GM23338 (cell line): ENCODE results near the gene SNURF. TPM values are rescaled to one million over a fixed set of nuclear protein-coding genes. Genes with fewer than 3 reads are reported as not detected.

Experiments used
- ATAC-seq: fragments of 200-7000 bp; cut with Tn5 transposase; 3 replicates; pipeline ENCODE4 v1.9.1; 2020
- DNase-seq: peaks from one replicate; pipeline ENCODE4 v3.0.0-alpha.2; 2015; ENCODE audit warnings: low spot score
- H2AFZ ChIP-seq: fragments of 200-600 bp; sonication (generic); 2 replicates; pipeline ENCODE4 v1.8.0; 2016; ENCODE audit warnings: antibody characterized with exemption, mild to moderate bottlenecking, moderate library complexity
- H3F3A ChIP-seq: fragments of 200-600 bp; sonication (generic); replicated peaks from 2 replicates; pipeline ENCODE4 v1.8.0; 2017; ENCODE audit warnings: antibody characterized with exemption, mixed run types, low read depth
- H3K27ac ChIP-seq: fragments of 200-600 bp; sonication (generic); 2 replicates; pipeline ENCODE4 v1.6.1; 2016; ENCODE audit warnings: low read depth
- H3K27me3 ChIP-seq: fragments of 200-600 bp; sonication (generic); 2 replicates; pipeline ENCODE4 v1.8.0; 2016; ENCODE audit warnings: mild to moderate bottlenecking, mixed run types, moderate library complexity; ENCODE audit not compliant: insufficient read depth
- H3K36me3 ChIP-seq: fragments of 200-600 bp; sonication (generic); 2 replicates; pipeline ENCODE4 v1.8.0; 2016; ENCODE audit warnings: mild to moderate bottlenecking; ENCODE audit not compliant: insufficient read depth
- H3K4me1 ChIP-seq: fragments of 200-600 bp; sonication (generic); 2 replicates; pipeline ENCODE4 v1.8.0; 2016; ENCODE audit warnings: mild to moderate bottlenecking, moderate library complexity; ENCODE audit not compliant: insufficient read depth
- H3K4me2 ChIP-seq: fragments of 200-600 bp; sonication (generic); 2 replicates; pipeline ENCODE4 v1.7.1; 2017; ENCODE audit warnings: mixed run types
- H3K4me3 ChIP-seq: fragments of 200-600 bp; sonication (generic); 2 replicates; pipeline ENCODE4 v1.6.1; 2016; ENCODE audit warnings: mixed run types
- H3K79me2 ChIP-seq: fragments of 200-600 bp; sonication (generic); replicated peaks from 2 replicates; pipeline ENCODE4 v1.8.0; 2017; ENCODE audit warnings: mild to moderate bottlenecking; ENCODE audit not compliant: insufficient read depth
- H3K9me2 ChIP-seq: fragments of 200-600 bp; sonication (generic); 2 replicates; pipeline ENCODE4 v1.8.0; 2017; ENCODE audit not compliant: insufficient read depth
- H4K20me1 ChIP-seq: fragments of 200-600 bp; sonication (generic); replicated peaks from 2 replicates; pipeline ENCODE4 v1.8.0; 2017; ENCODE audit warnings: mild to moderate bottlenecking; ENCODE audit not compliant: insufficient read depth
- H3K27ac Mint-ChIP-seq: 2 replicates; pipeline ENCODE4 v1.8.0; 2020; ENCODE audit warnings: inconsistent platforms, mild to moderate bottlenecking, moderate library complexity, mixed read lengths
- H3K27me3 Mint-ChIP-seq: 3 replicates; pipeline ENCODE4 v1.8.0; 2022; ENCODE audit warnings: low read depth, mild to moderate bottlenecking, moderate library complexity, mixed read lengths, inconsistent platforms; ENCODE audit not compliant: insufficient read depth, poor library complexity
- H3K36me3 Mint-ChIP-seq: 3 replicates; pipeline ENCODE4 v1.8.0; 2021; ENCODE audit warnings: low read depth, mild to moderate bottlenecking, inconsistent platforms, moderate library complexity, mixed read lengths
- H3K4me1 Mint-ChIP-seq: 3 replicates; pipeline ENCODE4 v1.8.0; 2020; ENCODE audit warnings: mild to moderate bottlenecking, inconsistent platforms, mixed read lengths
- H3K4me3 Mint-ChIP-seq: 3 replicates; pipeline ENCODE4 v1.8.0; 2021; ENCODE audit warnings: moderate library complexity, mild to moderate bottlenecking, inconsistent platforms, mixed read lengths
- H3K9me3 Mint-ChIP-seq: 3 replicates; pipeline ENCODE4 v1.8.0; 2020; ENCODE audit warnings: moderate library complexity, mild to moderate bottlenecking, inconsistent platforms, mixed read lengths
- CREB1 ChIP-seq: fragments of 250-450 bp; sonication (Bioruptor Pico); IDR thresholded peaks from 2 replicates; pipeline ENCODE4 v1.5.0; 2020; ENCODE audit warnings: low read depth, mild to moderate bottlenecking, moderate library complexity
- EZH2 ChIP-seq: fragments of 200-600 bp; sonication (generic); IDR thresholded peaks from one replicate; pipeline ENCODE4 v1.8.0; 2017; ENCODE audit warnings: antibody characterized with exemption, mild to moderate bottlenecking, low read depth; ENCODE audit not compliant: unreplicated experiment
- EZH2phosphoT487 ChIP-seq: fragments of 200-600 bp; sonication (generic); IDR thresholded peaks from one replicate; pipeline ENCODE4 v1.8.1; 2018; ENCODE audit warnings: antibody characterized with exemption; ENCODE audit not compliant: unreplicated experiment
- JUNB ChIP-seq: IDR thresholded peaks from one replicate; pipeline ENCODE4 v1.6.1; 2016; ENCODE audit warnings: antibody characterized with exemption; ENCODE audit not compliant: unreplicated experiment
- NANOG ChIP-seq: IDR thresholded peaks from 2 replicates; pipeline ENCODE4 v1.6.1; 2016; ENCODE audit warnings: antibody characterized with exemption, borderline replicate concordance
- POLR2AphosphoS5 ChIP-seq: IDR thresholded peaks from 2 replicates; pipeline ENCODE4 v1.6.1; 2016; ENCODE audit warnings: antibody characterized with exemption, low read depth
- STAT1 ChIP-seq: IDR thresholded peaks from one replicate; pipeline ENCODE4 v1.6.1; 2016; ENCODE audit warnings: antibody characterized with exemption; ENCODE audit not compliant: unreplicated experiment
- ZNF114 ChIP-seq: fragments of 250-450 bp; sonication (Bioruptor Pico); IDR thresholded peaks from 2 replicates; pipeline ENCODE4 v1.5.0; 2020; ENCODE audit warnings: mild to moderate bottlenecking, moderate library complexity
- ZNF331 ChIP-seq: fragments of 250-450 bp; sonication (Bioruptor Pico); IDR thresholded peaks from 2 replicates; pipeline ENCODE4 v1.5.0; 2020; ENCODE audit warnings: low read depth, mild to moderate bottlenecking, moderate library complexity
- polyA plus RNA-seq: library from polyadenylated mRNA; unstranded; fragments of >200 nt; fragmentation: Nextera tagmentation; extraction: Ambion mirVana; gene quantifications from 2 replicates; pipeline ENCODE4 v1.2.1, GENCODE V29; 2016
- total RNA-seq: library from RNA; depleted of rRNA; stranded (reverse); fragments of >200 nt; shearing (Covaris generic); gene quantifications from 2 replicates; pipeline ENCODE4 v1.2.3, GENCODE V29; 2014
- TF ChIP-seq, protein P1 (sequence below), 2 experiments: fragments of 200-600 bp in 1 of 2; sonication (generic) in 1 of 2; conservative IDR thresholded peaks; 2 replicates each; pipeline versions ENCODE4 v1.5.1 to v1.6.1; 2016 to 2017; ENCODE audit warnings: antibody characterized with exemption in 2 of 2, low read depth in 2 of 2, mild to moderate bottlenecking in 2 of 2, moderate library complexity in 1 of 2
- TF ChIP-seq, protein P2 (sequence below): IDR thresholded peaks from 2 replicates; pipeline ENCODE4 v1.6.1; 2016; ENCODE audit warnings: antibody characterized with exemption
- TF ChIP-seq, protein P3 (sequence below): fragments of 250-450 bp; sonication (Bioruptor Pico); IDR thresholded peaks from 2 replicates; pipeline ENCODE4 v1.5.0; 2020; ENCODE audit warnings: mild to moderate bottlenecking, moderate library complexity
- TF ChIP-seq, protein P4 (sequence below): IDR thresholded peaks from one replicate; pipeline ENCODE4 v1.6.1; 2018; ENCODE audit warnings: antibody characterized with exemption; ENCODE audit not compliant: unreplicated experiment

The SNURF gene
- total and polyA plus RNA-seq, 2 experiments from 2014 or later = 19.1 to 63.6 TPM

DNA sequence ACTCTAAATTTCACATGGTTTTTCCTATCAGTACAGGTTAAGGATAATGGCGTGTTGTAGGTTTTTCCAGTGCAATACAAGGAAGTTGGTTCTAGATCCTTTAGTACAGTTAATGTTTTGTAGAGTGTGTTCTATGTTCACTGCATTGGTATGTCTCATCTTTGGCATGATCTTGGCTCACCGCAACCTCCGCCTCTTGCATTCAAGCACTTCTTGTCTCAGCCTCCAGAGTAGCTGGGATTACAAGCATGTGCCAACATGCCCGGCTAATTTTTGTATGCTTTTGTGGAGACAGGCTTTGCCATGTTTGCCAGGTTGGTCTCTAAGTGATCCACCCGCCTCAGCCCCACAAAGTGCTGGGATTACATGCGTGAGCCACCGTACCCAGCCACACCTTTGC, 30.4 kb downstream of the SNURF start:
- Histone ChIP-seq H3K79me2 (peaks cover 100% of the 10 kb centered on the region), H4K20me1 (peaks cover 14% of the 10 kb centered on the region; the same call in 1 of the 2 replicates), H3K9me2 (no peaks in the 10 kb centered on the region), H3K27me3 (no peaks in the 10 kb centered on the region), H3F3A (0 out of 2 replicates have a peak, but pooled peaks cover 6% of the 10 kb centered on the region), H3K36me3 (peaks cover 27% of the 10 kb centered on the region; the same call in 1 of the 2 replicates), H3K27ac (no peak overlapping the region), H2AFZ (no peak overlapping the region), H3K4me3 (no peak overlapping the region), H3K4me2 (no peak overlapping the region), H3K4me1 (no peaks in the 10 kb centered on the region; the same call in 1 of the 2 replicates)
- TF ChIP-seq STAT1 (no peak), ZNF331 (no peak), EZH2phosphoT487 (no peak), POLR2AphosphoS5 (no peak), NANOG (no peak), JUNB (no peak), CREB1 (CRISPR knock-in tag) (no peak), EZH2 (no peak), ZNF114 (CRISPR knock-in tag) (no peak)
- TF ChIP-seq, protein P1, sequence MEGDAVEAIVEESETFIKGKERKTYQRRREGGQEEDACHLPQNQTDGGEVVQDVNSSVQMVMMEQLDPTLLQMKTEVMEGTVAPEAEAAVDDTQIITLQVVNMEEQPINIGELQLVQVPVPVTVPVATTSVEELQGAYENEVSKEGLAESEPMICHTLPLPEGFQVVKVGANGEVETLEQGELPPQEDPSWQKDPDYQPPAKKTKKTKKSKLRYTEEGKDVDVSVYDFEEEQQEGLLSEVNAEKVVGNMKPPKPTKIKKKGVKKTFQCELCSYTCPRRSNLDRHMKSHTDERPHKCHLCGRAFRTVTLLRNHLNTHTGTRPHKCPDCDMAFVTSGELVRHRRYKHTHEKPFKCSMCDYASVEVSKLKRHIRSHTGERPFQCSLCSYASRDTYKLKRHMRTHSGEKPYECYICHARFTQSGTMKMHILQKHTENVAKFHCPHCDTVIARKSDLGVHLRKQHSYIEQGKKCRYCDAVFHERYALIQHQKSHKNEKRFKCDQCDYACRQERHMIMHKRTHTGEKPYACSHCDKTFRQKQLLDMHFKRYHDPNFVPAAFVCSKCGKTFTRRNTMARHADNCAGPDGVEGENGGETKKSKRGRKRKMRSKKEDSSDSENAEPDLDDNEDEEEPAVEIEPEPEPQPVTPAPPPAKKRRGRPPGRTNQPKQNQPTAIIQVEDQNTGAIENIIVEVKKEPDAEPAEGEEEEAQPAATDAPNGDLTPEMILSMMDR (conservative IDR thresholded peaks at IDR 0.05; ENCODE audit: low read depth in 2 of 2) = no peak
- TF ChIP-seq, protein P2, sequence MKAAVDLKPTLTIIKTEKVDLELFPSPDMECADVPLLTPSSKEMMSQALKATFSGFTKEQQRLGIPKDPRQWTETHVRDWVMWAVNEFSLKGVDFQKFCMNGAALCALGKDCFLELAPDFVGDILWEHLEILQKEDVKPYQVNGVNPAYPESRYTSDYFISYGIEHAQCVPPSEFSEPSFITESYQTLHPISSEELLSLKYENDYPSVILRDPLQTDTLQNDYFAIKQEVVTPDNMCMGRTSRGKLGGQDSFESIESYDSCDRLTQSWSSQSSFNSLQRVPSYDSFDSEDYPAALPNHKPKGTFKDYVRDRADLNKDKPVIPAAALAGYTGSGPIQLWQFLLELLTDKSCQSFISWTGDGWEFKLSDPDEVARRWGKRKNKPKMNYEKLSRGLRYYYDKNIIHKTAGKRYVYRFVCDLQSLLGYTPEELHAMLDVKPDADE = no peak
- TF ChIP-seq, protein P3, sequence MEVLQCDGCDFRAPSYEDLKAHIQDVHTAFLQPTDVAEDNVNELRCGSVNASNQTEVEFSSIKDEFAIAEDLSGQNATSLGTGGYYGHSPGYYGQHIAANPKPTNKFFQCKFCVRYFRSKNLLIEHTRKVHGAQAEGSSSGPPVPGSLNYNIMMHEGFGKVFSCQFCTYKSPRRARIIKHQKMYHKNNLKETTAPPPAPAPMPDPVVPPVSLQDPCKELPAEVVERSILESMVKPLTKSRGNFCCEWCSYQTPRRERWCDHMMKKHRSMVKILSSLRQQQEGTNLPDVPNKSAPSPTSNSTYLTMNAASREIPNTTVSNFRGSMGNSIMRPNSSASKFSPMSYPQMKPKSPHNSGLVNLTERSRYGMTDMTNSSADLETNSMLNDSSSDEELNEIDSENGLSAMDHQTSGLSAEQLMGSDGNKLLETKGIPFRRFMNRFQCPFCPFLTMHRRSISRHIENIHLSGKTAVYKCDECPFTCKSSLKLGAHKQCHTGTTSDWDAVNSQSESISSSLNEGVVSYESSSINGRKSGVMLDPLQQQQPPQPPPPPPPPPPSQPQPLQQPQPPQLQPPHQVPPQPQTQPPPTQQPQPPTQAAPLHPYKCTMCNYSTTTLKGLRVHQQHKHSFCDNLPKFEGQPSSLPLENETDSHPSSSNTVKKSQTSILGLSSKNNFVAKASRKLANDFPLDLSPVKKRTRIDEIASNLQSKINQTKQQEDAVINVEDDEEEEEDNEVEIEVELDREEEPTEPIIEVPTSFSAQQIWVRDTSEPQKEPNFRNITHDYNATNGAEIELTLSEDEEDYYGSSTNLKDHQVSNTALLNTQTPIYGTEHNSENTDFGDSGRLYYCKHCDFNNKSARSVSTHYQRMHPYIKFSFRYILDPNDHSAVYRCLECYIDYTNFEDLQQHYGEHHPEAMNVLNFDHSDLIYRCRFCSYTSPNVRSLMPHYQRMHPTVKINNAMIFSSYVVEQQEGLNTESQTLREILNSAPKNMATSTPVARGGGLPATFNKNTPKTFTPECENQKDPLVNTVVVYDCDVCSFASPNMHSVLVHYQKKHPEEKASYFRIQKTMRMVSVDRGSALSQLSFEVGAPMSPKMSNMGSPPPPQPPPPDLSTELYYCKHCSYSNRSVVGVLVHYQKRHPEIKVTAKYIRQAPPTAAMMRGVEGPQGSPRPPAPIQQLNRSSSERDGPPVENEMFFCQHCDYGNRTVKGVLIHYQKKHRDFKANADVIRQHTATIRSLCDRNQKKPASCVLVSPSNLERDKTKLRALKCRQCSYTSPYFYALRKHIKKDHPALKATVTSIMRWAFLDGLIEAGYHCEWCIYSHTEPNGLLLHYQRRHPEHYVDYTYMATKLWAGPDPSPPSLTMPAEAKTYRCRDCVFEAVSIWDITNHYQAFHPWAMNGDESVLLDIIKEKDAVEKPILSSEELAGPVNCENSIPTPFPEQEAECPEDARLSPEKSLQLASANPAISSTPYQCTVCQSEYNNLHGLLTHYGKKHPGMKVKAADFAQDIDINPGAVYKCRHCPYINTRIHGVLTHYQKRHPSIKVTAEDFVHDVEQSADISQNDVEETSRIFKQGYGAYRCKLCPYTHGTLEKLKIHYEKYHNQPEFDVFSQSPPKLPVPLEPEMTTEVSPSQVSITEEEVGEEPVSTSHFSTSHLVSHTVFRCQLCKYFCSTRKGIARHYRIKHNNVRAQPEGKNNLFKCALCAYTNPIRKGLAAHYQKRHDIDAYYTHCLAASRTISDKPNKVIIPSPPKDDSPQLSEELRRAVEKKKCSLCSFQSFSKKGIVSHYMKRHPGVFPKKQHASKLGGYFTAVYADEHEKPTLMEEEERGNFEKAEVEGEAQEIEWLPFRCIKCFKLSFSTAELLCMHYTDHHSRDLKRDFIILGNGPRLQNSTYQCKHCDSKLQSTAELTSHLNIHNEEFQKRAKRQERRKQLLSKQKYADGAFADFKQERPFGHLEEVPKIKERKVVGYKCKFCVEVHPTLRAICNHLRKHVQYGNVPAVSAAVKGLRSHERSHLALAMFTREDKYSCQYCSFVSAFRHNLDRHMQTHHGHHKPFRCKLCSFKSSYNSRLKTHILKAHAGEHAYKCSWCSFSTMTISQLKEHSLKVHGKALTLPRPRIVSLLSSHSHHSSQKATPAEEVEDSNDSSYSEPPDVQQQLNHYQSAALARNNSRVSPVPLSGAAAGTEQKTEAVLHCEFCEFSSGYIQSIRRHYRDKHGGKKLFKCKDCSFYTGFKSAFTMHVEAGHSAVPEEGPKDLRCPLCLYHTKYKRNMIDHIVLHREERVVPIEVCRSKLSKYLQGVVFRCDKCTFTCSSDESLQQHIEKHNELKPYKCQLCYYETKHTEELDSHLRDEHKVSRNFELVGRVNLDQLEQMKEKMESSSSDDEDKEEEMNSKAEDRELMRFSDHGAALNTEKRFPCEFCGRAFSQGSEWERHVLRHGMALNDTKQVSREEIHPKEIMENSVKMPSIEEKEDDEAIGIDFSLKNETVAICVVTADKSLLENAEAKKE (CRISPR knock-in tag) = no peak
- TF ChIP-seq, protein P4, sequence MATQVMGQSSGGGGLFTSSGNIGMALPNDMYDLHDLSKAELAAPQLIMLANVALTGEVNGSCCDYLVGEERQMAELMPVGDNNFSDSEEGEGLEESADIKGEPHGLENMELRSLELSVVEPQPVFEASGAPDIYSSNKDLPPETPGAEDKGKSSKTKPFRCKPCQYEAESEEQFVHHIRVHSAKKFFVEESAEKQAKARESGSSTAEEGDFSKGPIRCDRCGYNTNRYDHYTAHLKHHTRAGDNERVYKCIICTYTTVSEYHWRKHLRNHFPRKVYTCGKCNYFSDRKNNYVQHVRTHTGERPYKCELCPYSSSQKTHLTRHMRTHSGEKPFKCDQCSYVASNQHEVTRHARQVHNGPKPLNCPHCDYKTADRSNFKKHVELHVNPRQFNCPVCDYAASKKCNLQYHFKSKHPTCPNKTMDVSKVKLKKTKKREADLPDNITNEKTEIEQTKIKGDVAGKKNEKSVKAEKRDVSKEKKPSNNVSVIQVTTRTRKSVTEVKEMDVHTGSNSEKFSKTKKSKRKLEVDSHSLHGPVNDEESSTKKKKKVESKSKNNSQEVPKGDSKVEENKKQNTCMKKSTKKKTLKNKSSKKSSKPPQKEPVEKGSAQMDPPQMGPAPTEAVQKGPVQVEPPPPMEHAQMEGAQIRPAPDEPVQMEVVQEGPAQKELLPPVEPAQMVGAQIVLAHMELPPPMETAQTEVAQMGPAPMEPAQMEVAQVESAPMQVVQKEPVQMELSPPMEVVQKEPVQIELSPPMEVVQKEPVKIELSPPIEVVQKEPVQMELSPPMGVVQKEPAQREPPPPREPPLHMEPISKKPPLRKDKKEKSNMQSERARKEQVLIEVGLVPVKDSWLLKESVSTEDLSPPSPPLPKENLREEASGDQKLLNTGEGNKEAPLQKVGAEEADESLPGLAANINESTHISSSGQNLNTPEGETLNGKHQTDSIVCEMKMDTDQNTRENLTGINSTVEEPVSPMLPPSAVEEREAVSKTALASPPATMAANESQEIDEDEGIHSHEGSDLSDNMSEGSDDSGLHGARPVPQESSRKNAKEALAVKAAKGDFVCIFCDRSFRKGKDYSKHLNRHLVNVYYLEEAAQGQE = no peak
- ATAC-seq = no peak
- Mint-ChIP-seq H3K4me1 (peaks cover 31% of the 10 kb centered on the region), H3K27ac (no peak overlapping the region; the same call in 1 of the 2 replicates), H3K36me3 (peaks cover 92% of the 10 kb centered on the region), H3K4me3 (no peak overlapping the region), H3K27me3 (peaks cover 3% of the 10 kb centered on the region), H3K9me3 (peaks cover 34% of the 10 kb centered on the region)
- DNase-seq = no peak
